Epithelial cell of proximal tubule (primary cell): ENCODE data around the gene EMC9. TPM values are rescaled to one million over a fixed set of nuclear protein-coding genes. Genes with fewer than 3 reads are reported as not detected.

ENCODE experiments used
- DNase-seq: peaks from one replicate; pipeline ENCODE4 v3.0.0-alpha.2; 2011; ENCODE audit warnings: low read depth
- H3K4me3 ChIP-seq: 2 replicates; pipeline ENCODE4 v1.5.1; 2011; ENCODE audit warnings: low read depth, mild to moderate bottlenecking, low read length
- CTCF ChIP-seq: conservative IDR thresholded peaks from 2 replicates; pipeline ENCODE4 v1.5.1; 2012; ENCODE audit warnings: low read depth, mild to moderate bottlenecking, low read length
- total RNA-seq: library from RNA; depleted of rRNA; stranded (reverse); fragments of >200 nt; gene quantifications from 2 replicates; pipeline ENCODE4 v1.2.3, GENCODE V29; 2015

The EMC9 gene
- total RNA-seq, 1 donor from 2014 or later = 22.3 TPM

DNA sequence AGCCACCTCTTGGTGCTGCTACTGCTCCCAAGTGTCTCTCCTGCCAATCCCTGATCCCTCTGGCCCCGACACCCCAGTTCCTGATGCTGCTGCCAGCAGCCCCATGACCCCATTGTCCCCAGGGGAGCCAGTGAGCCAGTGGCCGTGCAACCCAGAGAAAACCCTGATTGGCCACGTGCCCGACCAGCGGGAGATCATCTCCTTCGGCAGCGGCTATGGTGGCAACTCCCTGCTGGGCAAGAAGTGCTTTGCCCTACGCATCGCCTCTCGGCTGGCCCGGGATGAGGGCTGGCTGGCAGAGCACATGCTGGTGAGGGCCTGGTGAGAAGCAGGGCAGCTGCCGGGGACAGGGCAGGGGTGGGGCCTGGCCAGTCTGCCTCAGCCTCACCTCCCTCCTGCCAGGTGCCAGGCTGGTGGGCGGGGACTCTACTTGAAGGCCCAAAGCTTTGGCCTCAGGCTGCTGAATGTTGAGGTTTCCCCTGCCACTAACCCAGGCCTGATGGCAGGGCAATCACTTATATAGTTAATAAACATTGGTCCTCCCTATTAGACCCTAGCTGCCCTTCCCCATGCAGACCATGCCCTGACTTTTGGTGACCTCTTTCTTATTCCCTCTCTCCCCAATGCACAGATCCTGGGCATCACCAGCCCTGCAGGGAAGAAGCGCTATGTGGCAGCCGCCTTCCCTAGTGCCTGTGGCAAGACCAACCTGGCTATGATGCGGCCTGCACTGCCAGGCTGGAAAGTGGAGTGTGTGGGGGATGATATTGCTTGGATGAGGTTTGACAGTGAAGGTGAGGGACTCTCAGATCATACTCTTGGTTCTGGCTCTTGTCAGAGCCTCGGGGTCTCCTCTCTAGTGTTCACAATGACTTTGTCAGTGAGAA, 42.2 kb downstream of the EMC9 start:
- no peak for TF ChIP-seq CTCF
- DNase-seq = no peak
- H3K4me3 ChIP-seq = no peak overlapping the region

GRCh38 chr14:24098229-24098926, 43.0 kb downstream of the EMC9 start:
- no peak for TF ChIP-seq CTCF
- no peak for DNase-seq
- H3K4me3 ChIP-seq = no peak overlapping the region

DNA sequence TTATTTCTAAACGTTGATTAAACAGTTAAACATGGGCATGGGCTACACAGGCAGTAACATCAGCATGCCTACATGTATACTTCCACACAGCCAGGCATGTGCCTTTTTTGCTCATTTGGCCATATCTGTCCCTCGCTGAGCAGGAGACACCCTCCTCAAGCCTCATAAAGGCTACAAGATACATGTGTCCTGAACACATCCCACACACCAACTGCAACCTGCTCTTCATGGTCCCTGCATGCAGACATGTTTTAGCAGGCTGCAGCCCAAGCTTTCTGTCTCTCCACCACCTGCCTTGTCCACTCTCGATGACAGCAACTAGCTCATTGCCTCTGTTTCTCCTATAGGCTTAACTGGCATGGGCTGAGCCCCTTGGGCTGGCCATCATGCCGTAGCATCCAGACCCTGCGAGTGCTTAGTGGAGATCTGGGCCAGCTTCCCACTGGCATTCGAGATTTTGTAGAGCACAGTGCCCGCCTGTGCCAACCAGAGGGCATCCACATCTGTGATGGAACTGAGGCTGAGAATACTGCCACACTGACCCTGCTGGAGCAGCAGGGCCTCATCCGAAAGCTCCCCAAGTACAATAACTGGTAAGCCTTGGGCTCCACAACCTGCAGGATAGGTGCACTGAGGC, 44.7 kb downstream of the EMC9 start:
- no peak overlapping the region for H3K4me3 ChIP-seq
- DNase-seq = no peak
- TF ChIP-seq CTCF = no peak

- no peak for DNase-seq
- H3K4me3 ChIP-seq = peak overlapping the region; percentile 94
- TF ChIP-seq CTCF = no peak
Observed at GRCh38 chr14:24095271-24096068, 45.9 kb downstream of the EMC9 start.

DNA sequence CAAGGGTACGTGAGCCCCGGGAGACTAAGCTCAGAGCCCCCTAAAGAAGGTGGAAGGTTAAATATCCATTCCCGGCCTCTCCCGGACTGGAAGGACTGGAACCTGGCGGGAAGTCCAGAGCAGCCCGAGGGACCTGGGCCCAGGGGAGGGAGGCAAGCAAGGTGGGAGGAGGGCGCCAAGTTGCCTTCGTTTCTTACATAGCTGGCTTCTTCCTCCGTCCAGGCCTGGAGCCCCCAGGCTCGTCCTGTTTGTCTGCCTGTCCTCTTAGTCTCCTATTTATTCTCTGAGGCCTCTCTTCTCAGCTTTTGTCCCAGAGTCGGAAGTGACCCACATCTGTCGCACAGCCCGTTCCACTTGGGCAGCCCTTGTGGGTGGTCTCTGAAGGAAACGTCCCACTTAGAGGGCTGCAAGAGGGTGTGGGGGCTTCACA, 46.5 kb downstream of the EMC9 start:
- DNase-seq = no peak
- peak overlapping the region; percentile 94 for H3K4me3 ChIP-seq
- TF ChIP-seq CTCF = no peak

DNA sequence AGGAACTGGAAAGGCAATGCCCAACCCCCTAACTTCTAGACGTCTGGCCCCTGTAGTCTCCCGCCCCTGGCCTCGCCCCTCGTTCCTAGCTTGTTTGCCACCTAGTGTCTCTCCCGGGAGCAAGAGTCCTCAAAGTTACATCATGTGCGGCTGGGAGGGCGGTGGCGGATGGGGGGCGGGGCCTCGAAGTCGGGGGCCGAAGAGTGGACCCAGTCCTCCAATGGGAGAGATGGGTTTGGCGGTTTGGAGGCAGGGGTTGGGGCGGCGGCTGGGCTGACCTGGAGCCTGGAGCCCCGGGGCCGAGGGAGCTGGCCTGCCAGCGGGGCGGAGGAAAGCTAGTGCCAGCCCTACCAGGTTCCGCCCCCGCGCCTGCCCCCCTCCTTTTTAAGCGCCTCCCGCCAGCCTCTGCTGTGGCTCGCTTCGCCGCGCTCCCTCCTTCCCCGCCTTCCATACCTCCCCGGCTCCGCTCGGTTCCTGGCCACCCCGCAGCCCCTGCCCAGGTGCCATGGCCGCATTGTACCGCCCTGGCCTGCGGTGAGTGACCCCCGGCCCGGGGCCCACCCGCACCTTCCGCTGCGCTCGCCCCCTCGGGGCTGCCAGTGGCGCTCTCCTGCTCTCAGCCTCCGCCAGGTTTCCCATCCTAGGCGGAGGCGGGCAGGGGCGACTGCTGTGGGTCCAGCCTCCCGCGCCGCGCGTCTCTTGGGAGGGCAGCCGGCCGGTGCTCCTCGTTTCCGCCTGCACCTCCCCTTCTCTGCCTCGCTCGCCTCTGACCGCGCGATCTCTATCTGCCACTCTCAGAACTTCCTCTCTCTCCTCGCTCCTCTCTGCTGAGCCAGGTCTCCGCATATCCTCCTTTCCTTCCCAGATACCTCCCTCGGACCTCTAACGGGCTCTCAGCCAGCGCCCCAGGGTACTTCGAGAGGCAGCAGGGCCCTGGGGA, 47.2 kb downstream of the EMC9 start, which contains the start of gene PCK2:
Gene PCK2 (plus strand): TSS at position 411 of the 940 bp plus-strand sequence. CDS start 95 bp downstream, at position 506.
- no peak for DNase-seq
- peak; percentile 24 for TF ChIP-seq CTCF
- peak within 1 kb of the TSS; percentile 94 for H3K4me3 ChIP-seq
